Measurements from ENCODE around the gene SPAG5.

Gene SPAG5

GRCh38 chr17:28554565-28554964 is 44.3 kb downstream of the SPAG5 start:
- POLR2A ChIA-PET = interaction anchor here (1.2 kb wide), 1 partner anchor 17 kb away, joined by 3 read pairs; the partner anchor contains the start of gene PIGS
- TF ChIP-seq, protein P1, sequence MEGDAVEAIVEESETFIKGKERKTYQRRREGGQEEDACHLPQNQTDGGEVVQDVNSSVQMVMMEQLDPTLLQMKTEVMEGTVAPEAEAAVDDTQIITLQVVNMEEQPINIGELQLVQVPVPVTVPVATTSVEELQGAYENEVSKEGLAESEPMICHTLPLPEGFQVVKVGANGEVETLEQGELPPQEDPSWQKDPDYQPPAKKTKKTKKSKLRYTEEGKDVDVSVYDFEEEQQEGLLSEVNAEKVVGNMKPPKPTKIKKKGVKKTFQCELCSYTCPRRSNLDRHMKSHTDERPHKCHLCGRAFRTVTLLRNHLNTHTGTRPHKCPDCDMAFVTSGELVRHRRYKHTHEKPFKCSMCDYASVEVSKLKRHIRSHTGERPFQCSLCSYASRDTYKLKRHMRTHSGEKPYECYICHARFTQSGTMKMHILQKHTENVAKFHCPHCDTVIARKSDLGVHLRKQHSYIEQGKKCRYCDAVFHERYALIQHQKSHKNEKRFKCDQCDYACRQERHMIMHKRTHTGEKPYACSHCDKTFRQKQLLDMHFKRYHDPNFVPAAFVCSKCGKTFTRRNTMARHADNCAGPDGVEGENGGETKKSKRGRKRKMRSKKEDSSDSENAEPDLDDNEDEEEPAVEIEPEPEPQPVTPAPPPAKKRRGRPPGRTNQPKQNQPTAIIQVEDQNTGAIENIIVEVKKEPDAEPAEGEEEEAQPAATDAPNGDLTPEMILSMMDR (IDR thresholded peaks at IDR 0.05; ENCODE audit: control extremely low read depth, extremely low read depth, low read depth, missing control alignments) = no peak
- CTCF ChIA-PET = interaction anchor here (1.0 kb wide), 1 partner anchor 11 kb away, joined by 4 read pairs; no protein-coding TSS in a partner anchor
- DNase-seq (ENCODE audit: extremely low spot score) = no peak

DNA sequence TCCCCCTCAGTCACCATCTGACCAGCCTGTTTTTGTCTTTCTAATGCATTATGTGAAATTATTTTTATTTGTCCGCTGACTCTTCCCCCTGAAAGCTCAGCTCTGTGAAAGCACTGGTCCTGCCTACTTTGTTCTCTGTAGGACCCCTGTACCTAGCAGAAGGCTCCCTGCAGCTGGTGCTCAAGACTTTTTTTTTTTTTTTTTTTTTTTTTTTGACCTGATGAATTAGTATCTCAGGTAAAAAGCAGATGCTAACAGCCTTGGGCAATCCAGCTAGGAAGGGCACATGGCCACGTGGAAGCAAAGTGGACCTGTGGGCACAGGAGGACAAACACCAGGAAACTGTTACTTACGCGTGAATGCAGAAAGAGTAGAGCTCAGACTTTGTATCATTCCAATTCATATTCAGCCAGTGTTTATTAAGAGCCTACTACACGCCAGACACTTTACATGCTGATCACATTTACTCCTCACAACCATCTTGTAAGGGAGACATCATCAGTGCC is 45.8 kb downstream of the SPAG5 start:
- ChIA-PET POLR2A (no interaction called here), CTCF (interaction anchor here (1.3 to 1.8 kb wide), 3 partner anchors 18 to 58 kb away, joined by 3 to 5 read pairs (median 4); partner anchors contain the start of gene PIGS)
- TF ChIP-seq, protein P1 (IDR thresholded peaks at IDR 0.05; ENCODE audit: control extremely low read depth, extremely low read depth, low read depth, missing control alignments) = no peak
- DNase-seq (ENCODE audit: extremely low spot score) = no peak

DNA sequence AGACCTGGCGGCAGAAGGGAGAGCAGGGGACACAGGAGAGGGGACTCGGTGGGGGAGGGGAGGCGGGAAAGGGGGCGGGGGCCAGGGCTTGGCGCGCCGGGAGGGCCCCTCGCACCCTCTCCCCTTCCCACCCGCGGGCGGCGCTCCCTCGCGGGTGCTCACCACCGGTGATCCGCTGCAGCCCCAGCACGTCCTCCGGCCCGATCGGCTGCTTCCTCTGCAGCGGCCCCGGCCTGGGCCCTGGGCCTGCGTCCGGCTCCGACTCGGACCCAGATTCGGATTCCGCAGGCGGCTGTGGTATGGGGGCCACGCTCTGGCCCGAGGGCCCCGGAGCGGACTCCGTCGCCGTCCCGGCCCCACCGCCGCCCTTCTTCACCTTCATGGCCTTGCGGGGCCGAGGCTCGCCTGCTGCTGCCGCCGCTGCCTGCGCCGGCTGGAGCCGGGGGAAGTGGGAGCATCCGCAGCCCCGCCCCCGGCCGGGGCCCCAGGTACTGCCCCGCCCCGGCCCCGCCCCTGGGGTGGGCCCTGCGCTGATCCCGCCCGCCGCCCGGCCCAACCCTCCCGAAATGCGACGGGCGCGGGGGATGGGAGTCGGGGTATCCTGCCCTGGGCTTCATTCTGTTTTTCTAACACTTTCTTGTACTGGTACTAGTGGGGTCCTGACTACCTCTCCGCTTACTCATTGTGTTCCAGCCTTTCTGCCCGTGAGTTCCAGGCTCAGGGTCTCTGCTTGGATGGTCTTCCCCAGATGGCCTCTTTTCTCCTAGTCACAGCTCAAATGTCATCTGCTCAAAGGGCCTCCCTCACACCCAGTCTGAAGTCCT is 46.4 kb downstream of the SPAG5 start, which contains the start of gene UNC119:
UNC119 (minus strand) TSS at position 449 of the 824 bp plus-strand sequence; CDS start at position 382, 67 bp downstream.
- CTCF ChIA-PET = interaction anchor here (1.0 to 6.3 kb wide), 5 partner anchors 15 to 60 kb away, joined by 3 to 83 read pairs (median 4); partner anchors contain the start of gene PIGS
- TF ChIP-seq, protein P1 (IDR thresholded peaks at IDR 0.05; ENCODE audit: control extremely low read depth, extremely low read depth, low read depth, missing control alignments) = no peak
- POLR2A ChIA-PET = no interaction called here
- DNase-seq (ENCODE audit: extremely low spot score) = peak; percentile 94

DNA sequence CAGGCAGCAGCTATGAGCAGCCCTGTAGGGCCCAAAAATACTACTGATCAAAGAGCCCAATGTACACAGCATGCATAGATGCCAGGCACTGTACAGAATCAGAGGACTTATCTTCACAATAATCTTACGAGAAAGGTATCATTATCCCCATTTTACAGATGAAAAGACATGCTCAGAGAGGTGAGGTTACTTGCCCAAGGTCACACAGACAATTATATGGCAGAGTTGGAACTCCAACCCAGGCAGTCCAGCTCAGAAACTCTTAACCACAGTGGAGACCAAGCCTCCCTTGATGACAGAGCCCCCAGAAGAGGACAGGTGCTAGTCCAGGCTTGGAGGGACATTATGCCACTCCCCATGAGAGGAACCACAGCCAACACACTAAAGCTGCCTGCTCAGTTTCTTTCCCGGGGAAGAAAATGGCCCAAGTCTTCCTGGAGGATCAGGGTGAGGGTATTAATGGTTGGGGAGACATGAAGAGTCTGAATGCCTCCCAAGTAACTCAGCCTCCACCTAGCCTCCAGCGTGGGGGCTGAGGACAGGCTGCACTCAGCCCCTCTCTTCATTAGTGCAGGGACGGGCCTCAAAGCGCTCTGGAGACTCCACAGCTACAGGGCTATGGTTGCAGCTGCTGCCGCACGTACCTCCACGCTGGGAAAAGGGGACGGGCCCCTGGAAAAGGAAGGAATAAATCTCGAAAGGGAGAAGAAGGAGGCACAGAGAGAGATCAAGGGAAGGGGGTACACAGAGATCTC is 47.2 kb downstream of the SPAG5 start:
- CTCF ChIA-PET = interaction anchor here (1.0 to 6.3 kb wide), 9 partner anchors 14 to 135 kb away, joined by 3 to 83 read pairs (median 5); partner anchors contain the start of genes ALDOC and PIGS
- peak; percentile 43 for DNase-seq (ENCODE audit: extremely low spot score)
- TF ChIP-seq, protein P1 (IDR thresholded peaks at IDR 0.05; ENCODE audit: control extremely low read depth, extremely low read depth, low read depth, missing control alignments) = no peak
- POLR2A ChIA-PET = no interaction called here

- no peak for DNase-seq (ENCODE audit: extremely low spot score)
- ChIA-PET POLR2A (interaction anchor here (0.7 kb wide), 1 partner anchor 21 kb away, joined by 3 read pairs; the partner anchor contains the start of gene PIGS), CTCF (interaction anchor here (0.8 to 6.3 kb wide), 9 partner anchors 13 to 134 kb away, joined by 3 to 83 read pairs (median 5); partner anchors contain the start of genes ALDOC and PIGS)
- TF ChIP-seq, protein P1 (IDR thresholded peaks at IDR 0.05; ENCODE audit: control extremely low read depth, extremely low read depth, low read depth, missing control alignments) = no peak
These were observed 48.0 kb downstream of the SPAG5 start for GRCh38 chr17:28550858-28551257.

Measured in GM10248 (cell line).